NCI-H1694 (cell line): ENCODE measurements around the gene VTI1A.
"Not testable (repeated sequence)": the region's sequence is repeated elsewhere in the genome, so short reads cannot be mapped to it uniquely, and the experiment has no call there.

Experiments
- DNase-seq: peaks from one replicate; lab custom pipeline; 2025; lab: John Stamatoyannopoulos, UW

Gene VTI1A

DNA sequence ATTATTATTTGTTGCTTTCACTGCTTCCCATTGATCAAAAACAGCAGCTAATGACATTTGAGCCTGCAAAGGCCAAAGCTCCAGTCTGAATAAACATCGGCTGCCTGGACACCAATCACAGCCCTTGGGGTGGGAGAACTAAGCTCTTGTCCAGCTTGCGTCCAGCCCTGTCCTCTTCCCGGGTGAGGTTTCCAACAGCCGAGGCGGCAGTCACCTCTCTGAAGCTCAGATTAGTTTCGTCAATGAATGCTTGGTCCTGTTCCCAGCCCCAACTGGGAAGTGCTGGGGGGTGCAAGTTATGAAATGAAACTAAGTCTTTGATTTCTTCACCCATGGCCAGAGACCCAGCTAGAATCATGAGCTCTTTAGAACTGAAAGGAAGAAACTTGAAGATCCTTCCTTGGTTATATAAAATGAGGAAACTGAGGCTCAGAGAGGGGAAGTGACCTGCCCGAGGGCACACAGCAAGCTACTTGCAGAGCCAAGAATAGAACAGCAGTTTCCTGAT lies 389.0 kb downstream of the VTI1A start:
- no peak for DNase-seq

DNA sequence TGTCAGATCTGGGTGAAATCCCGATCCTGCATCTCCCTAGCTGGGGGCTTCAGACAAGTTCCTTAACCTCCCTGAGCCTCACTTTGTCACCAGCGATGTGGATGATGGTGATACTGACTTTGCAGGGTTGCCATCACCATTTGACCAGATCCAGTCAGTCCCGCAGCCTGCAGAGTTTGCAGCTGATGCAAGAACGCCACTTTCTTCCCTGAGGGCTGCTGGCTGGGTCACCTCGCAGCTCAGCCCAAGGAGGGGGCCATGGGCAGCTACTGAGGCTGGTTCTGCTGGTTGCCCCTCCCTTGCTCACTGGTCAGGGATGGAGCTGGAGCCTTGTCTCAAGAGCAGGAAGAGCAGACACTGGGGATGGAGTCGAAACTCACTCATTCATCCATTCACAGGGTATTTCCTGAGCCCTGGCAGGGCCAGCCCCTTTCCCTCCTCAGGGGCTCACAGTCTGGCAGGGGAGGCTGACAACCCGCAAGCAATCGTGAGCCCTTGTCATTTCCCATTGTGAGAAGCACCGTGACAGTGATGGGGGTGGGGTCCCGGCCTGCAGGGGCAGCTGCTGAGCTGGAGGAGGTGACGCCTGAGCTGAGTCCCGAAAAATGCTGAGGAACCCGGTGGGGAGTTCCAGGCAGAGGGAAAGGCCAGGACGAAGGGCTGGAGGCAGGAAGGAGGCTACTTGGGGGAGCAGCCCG lies 391.9 kb downstream of the VTI1A start:
- DNase-seq: no peak

DNA sequence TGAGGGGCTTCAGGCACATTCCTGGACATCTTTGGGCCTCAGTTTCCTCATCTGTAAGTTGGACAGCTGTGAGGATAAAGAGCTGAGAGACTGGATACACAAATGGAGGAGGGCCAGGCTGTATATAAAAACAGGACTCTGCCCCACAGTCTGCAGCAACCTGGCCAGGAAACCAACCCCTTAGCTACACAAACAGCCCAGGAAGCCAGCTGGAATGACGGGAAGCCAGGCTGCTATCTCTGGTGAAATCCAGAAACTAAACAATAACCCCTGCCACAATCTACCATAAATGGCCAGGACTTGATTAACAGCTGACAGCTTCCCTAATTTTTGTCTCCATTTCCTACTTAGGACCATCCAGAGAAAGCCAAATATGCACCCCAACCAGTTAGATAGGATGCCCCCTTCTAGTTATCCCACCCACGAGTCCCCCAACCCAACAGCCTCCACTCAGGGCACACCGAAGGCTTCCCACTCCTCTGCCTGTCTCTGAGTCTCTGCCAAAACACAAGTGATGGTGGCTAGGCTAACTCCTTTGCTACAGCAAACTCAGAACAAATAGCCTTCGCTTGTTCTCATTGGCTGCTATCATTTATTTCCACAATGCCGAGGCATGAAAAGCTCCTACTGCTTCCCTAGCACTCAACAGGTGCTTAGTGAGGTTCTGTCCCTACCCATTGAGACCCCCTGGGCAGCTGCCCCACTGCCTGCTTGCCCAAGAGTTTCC lies 393.1 kb downstream of the VTI1A start:
- no peak for DNase-seq

DNA sequence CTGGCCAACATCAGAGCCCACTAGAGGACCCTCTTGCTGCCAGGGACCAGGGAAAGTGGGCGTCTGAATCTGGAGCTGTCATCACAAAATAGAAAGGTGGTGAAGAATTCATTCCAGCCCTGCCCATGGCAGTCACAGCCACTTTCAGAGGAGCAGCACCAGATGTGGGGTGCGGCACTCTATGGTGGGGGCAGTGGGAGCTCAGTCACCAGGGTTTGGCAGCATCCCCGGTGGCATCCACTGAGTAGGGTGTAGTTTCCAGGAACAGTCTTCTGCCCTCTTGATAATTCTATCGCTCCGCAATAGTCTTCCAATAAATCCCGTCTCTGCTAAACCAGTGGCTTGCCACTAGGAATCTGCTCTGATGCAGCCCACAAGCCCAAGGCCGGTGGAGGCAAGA lies 394.5 kb downstream of the VTI1A start:
- no peak for DNase-seq

DNA sequence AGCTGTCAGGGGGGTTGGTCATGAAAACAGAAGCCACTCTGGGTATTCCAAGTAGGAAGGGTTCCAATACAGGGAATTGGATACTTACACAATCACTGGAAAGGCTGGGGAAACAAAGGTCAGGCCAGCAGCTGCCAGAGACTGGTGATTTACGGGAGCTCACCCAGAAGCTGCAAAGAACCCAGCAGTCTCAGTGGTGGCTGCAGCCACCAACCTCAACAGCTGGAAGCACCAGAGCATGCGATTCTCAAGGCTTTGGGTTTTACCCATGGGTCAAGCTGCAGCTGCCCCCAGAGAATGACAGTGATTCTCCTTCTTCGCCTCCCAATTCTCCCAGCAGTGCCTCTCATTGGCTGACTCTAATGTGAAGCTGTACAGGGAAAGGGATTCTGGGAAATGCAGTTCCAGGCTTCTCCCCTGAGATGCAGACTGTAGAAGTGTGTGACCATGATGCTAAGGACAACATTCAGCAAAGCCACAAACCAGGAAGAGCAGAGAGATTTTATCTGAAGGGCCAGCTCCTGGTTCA lies 395.9 kb downstream of the VTI1A start:
- DNase-seq: no peak

DNA sequence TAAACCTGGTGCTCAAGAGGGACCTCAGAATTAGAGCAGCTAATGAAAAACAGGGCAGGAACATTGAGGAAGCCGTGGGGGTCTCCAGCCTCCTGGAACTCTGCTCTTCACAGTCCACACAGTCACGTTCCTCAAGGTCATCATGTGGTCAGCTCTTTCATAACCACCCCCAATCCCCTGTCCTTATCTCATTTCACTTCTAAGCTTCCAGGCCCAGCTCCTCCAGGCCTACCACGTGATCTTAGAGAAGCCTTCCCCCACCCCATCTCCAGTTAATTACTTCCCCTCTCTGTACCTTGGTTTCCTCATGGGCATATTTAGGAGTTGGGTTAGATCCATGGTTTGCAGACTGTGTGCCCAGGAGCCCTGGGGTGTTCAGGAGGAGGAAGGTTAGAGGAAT lies 396.6 kb downstream of the VTI1A start:
- DNase-seq: no peak

DNA sequence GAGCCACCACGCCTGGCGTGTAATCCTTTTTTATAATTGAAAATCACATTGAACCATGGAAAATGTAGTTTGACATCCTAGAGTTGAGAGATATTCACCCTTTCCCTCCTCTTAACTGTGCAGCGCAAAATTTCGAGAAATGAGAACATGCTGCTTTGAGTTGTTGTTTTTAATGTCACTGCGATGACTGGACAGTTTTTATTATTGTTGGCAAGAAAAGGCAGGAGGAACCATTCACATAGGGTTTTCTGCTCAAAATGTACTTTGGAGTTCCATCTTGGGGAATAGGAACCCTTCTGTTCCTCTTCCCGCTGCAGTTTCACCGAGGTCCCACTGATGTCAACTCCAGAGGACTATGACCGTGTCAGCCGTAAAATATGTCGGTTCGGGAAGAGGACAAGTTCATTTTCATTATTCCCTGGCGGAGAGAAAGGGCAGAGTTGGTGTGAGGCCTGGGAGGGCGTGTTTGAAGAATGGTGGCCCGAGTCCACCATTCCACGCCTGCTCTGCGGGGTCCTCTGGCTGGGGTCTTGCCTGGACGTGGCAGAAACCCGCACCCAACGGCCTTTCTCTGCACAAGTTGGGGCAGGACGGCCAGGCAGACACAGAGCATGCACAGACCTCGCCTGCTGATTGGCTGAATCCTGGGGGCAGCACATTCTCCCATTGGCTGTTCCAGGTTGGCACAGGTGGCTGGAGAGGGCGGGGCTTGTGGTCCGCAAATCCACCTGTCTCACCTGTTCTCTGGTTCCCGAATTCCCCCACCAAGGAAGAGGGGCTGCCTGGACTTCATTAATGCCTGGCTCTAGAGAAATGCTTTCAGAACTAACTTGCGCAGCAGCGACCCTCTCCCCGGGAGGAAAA lies 397.9 kb downstream of the VTI1A start:
- DNase-seq: no peak

DNA sequence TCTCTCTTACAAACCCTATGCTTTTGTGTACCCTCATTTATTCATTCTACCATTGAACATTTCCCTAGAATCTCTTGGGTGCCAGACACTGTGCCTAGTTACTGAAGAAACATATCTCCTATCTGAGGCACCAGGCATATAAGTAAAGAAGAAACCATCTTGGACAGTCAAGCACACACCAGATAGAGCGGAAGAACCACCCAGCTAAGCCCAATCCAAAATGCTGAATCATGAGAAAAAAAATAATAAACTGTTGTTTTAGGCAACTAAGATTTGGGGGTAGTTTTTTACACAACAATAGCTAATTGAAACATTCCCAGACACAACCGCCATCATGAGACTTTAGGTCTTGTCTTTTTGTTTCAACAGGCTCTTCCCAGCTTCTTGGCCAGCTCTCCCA lies 400.8 kb downstream of the VTI1A start:
- no peak for DNase-seq

DNA sequence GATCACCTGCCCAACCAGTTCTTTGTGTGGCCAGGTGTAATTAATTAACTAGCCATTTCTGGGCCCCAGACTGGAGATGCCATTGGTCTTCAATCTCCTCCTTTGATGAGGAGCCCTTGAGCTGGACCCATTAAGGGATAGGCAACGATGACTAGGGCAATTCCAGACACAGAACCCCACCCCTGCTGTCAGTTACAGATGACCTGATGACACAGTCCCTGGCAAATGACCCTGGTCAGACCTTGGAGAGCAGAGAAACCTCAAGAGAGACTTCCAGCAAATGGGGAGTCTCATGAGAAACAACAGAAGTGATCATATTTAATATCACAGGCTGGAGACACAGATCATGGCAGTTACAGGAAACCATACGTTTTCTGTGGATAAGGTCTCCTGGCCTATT lies 401.2 kb downstream of the VTI1A start:
- no peak for DNase-seq

DNA sequence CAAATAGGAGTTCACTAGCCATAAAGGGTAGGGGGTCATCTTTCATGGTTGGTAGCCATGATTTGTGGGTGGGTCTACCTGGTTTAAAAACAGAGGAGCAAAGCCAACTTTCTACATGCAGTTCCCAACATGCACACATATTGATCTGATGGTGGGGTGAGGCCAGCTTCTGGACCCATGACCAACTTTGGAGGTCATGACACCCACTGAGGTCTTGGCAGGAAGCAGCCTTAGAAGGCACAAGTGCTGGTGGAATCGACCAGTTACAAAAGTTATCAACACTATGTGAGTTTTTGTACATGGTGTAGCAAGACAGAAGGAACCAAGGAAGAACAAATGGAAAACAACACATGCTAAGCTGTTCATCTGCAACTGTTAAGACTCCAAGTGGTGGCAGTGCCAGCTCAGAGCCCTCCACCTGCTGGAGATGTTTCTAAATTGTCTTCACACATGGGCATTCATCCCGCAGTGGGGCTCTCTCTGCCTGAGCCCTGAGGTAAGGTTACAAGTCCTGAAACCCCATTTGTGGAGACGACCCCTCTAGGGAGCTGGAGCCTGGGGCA lies 401.9 kb downstream of the VTI1A start:
- DNase-seq: no peak

DNA sequence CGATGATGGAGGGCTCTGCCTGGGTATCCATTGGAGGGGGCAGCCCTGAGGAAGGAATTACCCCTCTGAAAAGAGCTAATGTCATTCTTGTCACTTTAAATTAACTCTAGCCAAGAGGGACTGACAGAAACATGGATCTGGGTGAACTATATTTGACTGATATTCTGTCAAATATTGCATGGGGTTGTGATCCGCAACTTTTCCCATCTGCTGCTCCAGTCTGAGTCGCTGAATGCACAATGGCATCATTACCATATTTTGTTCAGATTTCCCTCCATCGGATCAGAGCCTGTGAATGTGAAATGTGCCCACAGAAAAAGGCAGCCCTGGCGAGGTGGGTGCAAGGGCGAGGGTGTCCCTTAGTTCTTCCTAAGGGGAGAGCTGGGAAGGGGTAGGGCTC lies 402.5 kb downstream of the VTI1A start:
- DNase-seq: no peak

DNA sequence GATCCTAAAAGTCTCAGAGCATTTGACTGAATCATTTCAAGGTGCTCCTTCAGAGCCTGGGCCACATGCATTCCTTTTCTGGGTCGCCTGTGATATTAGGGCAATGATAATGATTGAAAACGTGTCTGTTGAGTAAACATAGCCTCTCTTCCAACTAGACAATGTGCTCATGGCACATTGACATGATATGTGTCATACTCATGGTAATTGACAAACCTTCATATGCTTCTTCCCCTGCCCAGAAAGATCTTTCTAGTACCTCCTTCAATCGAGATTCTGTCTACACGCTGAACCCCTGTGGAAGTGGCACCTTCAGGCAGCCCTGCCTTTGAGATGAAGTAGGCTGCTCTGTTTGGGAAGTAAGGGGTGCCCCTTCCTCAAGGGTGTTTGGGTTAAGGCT lies 404.2 kb downstream of the VTI1A start:
- no peak for DNase-seq

DNA sequence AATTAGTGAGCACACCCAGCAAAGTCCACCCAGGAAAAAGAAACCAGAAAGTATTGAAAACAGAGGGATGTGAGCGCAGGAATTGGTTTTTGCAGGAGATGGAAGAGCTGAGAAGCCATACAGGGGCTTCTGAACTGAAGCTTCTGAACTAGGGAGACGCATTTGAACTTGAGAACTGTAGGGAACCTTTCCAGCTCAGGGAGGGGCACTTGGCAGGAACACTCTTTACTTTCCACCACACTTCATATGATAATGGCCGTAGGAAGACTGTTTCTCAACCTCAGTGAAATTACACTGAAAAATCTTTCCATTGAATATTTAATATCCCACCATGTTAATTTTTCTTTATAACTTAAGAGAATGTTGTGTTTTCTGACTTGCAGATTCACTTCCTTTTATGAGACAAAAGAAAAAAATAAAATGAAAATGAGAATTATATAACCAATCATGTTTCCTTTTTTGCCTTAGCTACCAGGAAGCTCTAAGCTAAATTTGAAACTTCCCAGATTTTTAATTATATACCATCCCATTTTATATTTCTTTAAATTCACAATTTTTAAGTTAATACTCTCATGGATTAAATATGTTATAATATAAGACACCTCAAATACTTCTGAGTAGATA lies 404.7 kb downstream of the VTI1A start:
- no peak for DNase-seq

DNA sequence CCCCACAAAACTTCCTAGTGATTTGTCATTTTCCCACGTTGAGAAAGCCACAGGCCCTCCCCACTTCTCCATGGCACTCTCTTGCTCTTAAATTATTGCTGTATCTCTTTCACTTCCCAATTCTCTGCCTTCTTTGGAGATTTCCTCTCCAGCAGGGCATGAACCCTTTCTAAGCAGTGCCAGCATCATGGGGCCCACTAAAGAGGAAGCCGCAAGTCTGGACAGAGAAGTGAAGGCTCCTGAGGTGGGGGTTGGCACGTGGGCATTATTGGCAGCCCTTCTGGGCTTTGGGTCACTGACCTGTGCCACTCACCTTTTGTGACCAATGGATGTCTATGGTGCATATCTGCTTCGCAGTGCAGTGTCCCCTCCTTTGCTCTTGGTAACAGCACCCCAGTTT lies 405.3 kb downstream of the VTI1A start:
- DNase-seq: no peak

DNA sequence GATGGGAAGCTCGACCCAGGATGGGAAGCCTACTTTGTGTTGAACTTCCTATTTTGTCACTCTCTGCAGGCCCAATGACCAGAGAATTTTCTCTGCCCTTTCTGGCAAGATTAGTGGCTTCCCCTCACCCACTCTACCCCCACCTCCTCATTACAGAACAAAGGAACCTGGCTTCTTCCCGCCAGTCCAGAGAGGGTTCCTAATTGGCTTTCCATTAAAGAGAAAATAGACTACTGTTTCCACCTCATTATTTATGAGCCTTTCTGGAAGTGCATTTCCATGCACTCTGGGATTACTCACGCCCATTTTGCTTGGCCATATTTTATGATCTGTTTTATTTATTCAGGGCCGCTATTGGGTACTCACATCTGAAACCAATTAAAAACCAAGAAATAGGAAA lies 408.1 kb downstream of the VTI1A start:
- DNase-seq: no peak

DNA sequence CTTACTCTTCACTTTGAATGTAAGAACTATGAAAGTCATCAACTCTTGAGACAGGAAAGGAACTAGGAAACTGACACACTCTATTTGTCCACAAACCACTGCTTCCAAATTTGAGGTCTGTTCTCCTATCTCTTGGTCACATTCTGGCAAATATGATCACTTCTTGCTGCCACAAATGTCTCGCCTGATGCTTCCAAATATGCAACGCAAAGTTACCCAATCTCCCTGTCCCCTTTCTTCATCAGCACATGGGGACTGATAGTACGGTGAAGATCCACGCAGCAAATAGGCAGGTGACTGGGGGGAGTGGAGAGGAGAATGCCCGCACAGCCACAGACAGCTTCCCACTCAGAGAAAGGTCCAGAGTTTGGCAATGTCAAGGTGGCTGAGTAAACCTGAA lies 410.5 kb downstream of the VTI1A start:
- DNase-seq: no peak

DNA sequence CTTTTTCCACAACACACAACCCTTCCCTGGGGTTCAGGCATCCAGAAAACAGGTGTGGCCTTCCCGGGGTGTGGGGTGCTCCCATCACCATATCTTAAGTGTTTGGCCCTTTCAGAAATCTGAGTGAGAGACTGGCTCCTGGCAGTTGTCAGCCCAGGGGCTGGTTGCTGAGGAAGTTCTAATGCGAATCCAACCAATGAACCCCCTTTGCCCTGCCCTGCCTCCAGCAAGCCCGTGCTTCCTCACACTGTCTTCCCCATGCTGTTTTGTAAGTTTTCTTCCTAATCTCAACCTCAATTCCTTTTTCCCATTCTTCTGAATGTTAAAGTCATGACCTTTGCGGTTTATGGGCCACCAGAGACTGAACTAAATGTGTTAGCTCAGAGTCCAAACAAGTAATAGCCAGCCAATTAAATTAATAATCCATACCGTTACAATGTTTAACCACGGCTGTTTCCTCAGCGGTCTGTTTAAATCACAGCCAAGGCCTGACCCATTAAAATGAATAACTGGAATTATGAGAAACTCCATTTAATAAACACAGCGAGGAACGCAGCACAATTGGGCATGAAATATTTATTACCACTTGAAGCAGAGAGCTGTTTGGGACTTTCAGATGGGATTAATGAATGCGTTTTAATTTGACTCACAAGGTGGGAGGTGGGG lies 412.1 kb downstream of the VTI1A start:
- no peak for DNase-seq

DNA sequence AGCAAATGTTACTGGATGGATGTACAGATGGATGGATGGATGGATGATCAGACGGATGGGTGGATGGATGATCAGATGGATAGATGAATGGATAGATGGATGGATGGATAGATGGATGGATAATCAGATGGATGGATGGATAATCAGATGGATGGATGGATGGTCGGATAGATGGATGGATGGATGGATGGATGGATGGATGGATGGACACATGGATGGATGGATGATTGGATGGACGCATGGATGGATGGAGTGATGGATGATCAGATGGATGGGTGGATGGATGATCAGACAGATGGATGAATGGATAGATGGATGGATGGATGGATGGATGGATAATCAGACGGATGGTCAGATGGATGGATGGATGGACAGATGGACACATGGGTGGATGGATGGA lies 412.8 kb downstream of the VTI1A start:
- no peak for DNase-seq

DNA sequence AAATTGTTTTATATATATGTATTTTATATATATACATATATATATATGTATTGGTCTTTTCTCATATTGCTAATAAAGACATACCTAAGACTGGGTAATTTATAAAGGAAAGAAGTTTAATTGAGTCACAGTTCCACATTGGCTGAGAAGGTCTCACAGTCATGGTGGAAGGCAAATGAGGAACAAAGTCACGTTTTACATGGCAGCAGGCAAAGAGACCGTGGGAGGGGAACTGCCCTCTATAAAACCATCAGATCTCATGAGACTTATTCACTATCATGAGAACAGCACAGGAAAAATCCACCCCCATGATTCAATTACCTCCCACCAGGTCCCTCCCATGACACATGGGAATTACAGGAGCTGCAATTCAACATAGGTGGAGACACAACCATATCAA lies 416.4 kb downstream of the VTI1A start:
- DNase-seq: not testable (repeated sequence)
